ENCODE results near the gene LUC7L2. TPM values are rescaled to one million over a fixed set of nuclear protein-coding genes. Genes with fewer than 3 reads are reported as not detected.
"Not testable (repeated sequence)": the region's sequence is repeated elsewhere in the genome, so short reads cannot be mapped to it uniquely, and the experiment has no call there.

Gene LUC7L2
- total and polyA plus RNA-seq, 8 donors, result 20.5 to 133 (median 60.6) TPM

DNA sequence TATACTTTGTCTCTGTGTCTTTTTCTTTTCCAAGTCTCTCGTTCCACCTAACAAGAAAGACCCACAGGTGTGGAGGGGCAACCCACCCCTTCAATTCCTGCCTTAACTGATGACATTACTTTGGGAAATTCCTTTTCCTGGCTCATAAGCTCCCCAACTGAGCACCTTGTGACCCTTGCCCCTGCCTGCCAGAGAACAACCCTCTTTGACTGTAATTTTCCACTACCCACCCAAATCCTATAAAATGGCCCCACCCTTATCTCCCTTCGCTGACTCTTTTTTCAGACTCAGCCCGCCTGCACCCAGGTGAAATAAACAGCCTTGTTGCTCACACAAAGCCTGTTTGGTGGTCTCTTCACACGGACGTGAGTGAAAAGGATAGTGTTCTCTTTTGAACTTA, 108.6 kb downstream of the LUC7L2 start:
- H3K4me3 ChIP-seq; H3K27me3 ChIP-seq; H3K4me1 ChIP-seq; DNase-seq; H3K9me3 ChIP-seq; H3K36me3 ChIP-seq; H3K27ac ChIP-seq; intact Hi-C loops (cut with DNase I; ENCODE audit: low total_unique reads): not testable (repeated sequence)
- 67 to 81% (median 72%) methylated on average over 5 of the region's 5 CpGs for WGBS, 5 donors

DNA sequence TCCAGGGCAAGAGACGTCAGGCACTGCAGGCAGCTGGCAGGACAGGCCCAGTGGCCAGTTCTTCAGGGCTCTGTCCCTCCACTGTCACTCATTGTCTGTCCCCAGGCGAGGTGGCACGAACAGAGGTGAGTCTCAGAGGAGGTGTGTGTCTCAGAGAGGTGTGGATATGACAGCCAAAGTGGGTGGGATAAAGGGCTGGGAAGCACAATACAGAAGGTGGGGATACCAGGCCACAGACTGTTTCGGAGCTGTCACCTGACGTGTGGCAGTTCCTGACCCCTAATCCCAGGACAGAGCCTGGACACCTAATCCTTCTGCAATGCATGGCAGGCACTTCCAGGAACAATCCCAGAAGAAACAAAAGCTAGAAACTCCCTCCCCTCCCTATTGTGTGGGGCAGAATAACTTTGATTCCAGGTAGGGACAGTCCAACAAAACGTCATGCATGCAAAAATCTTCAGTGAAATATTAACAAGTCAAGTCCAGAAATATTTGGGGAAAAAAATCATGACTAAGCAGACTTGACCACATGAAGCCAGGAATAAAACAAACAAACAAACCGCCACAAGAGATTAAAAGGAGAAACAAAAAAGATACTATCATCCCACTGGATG, 112.2 kb downstream of the LUC7L2 start:
- WGBS, 5 donors, result 62 to 68% (median 66%) methylated on average over 7 of the region's 7 CpGs
- Histone ChIP-seq H3K27ac (no peak overlapping the region), H3K4me3 (no peak overlapping the region), H3K27me3 (no peaks in the 10 kb centered on the region), H3K9me3 (peaks cover 0 to 14% (median 10%) of the 10 kb centered on the region in 4 donors), H3K36me3 (no peaks in the 10 kb centered on the region), H3K4me1 (no peaks in the 10 kb centered on the region)
- intact Hi-C loops (cut with DNase I; ENCODE audit: low total_unique reads), result no loop called here
- DNase-seq, result no peak
- TF ChIP-seq EP300 (IDR thresholded peaks at IDR 0.05), result no peak

Small RNA genes lying within 50 kb of the gene (small RNA-seq; reads per million reads assigned to genes)
- gene RNU6-206P, result 0 reads per million in 4 donors
- gene RNU6-911P, result 0 reads per million in 4 donors

Other genes starting within 250 kb of the LUC7L2 start
- gene UBN2, start 128.7 kb upstream of the LUC7L2 start, total RNA-seq, result 10 to 100 TPM in 3 of 5 donors, 1 to 10 TPM in 2; 4.9 to 23.9 (median 13.8) TPM
- gene UBN2, start 128.7 kb upstream of the LUC7L2 start, polyA plus RNA-seq, result 1 to 10 TPM in 1 of 3 donors, under 1 TPM in 2; 0.76 to 1.8 (median 1.00) TPM
- 10 to 100 TPM in 3 of 5 donors, 1 to 10 TPM in 1, not detected in 1; 6.2 to 13.6 (median 11.0) TPM for gene FMC1, start 18.6 kb upstream of the LUC7L2 start, total RNA-seq
- 10 to 100 TPM; 21.5 to 42.6 (median 23.5) TPM for gene FMC1, start 18.6 kb upstream of the LUC7L2 start, polyA plus RNA-seq
- gene KLRG2, start 123.8 kb downstream of the LUC7L2 start, total RNA-seq, result 1 to 10 TPM in 1 of 5 donors, under 1 TPM in 1, not detected in 3; 0.18 to 4.1 TPM
- gene KLRG2, start 123.8 kb downstream of the LUC7L2 start, polyA plus RNA-seq, result 1 to 10 TPM in 1 of 3 donors, not detected in 2; 1.5 TPM
- not detected for gene CLEC2L, start 163.8 kb downstream of the LUC7L2 start, total RNA-seq
- under 1 TPM in 1 of 3 donors, not detected in 2; 0.61 TPM for gene CLEC2L, start 163.8 kb downstream of the LUC7L2 start, polyA plus RNA-seq